BJ (cell line): ENCODE data around the gene TEX19. TPM values are rescaled to one million over a fixed set of nuclear protein-coding genes. Genes with fewer than 3 reads are reported as not detected.
"Not testable (repeated sequence)": the region's sequence is repeated elsewhere in the genome, so short reads cannot be mapped to it uniquely, and the experiment has no call there.

Experiments
- CTCF ChIA-PET: fragments of 350-600 bp; formaldehyde crosslinking; extraction: SDS; loops from one replicate; lab custom pipeline; 2021; ENCODE audit warnings: antibody characterized with exemption, inconsistent platforms; lab: Yijun Ruan, JAX
- POLR2A ChIA-PET: fragments of 300-600 bp; sonication (Branson Sonifier 250); formaldehyde crosslinking; extraction: SDS; loops from one replicate; lab custom pipeline; 2021; ENCODE audit warnings: antibody characterized with exemption; lab: Charles Lee
- DNase-seq: peaks from one replicate; pipeline ENCODE4 v3.0.0-alpha.2; 2011; ENCODE audit warnings: low read depth
- H3K27me3 ChIP-seq: 2 replicates; pipeline ENCODE4 v1.6.0; 2011; ENCODE audit warnings: low read length; ENCODE audit not compliant: control insufficient read depth, insufficient read depth
- H3K36me3 ChIP-seq: 2 replicates; pipeline ENCODE4 v1.5.1; 2011; ENCODE audit warnings: low read length; ENCODE audit not compliant: control insufficient read depth, insufficient read depth
- H3K4me3 ChIP-seq: 2 replicates; pipeline ENCODE4 v1.5.1; 2011; ENCODE audit warnings: low read depth, mild to moderate bottlenecking, control low read depth, low read length
- CTCF ChIP-seq: IDR thresholded peaks from 2 replicates; pipeline ENCODE4 v1.5.1; 2011; ENCODE audit warnings: low read depth, mild to moderate bottlenecking, control low read depth, inconsistent platforms, low read length, moderate library complexity; ENCODE audit not compliant: insufficient read depth
- polyA plus RNA-seq: library from polyadenylated mRNA; depleted of rRNA; stranded (reverse); fragments of >200 nt; gene quantifications from 2 replicates; pipeline ENCODE4 v1.2.3, GENCODE V29; 2011

The TEX19 gene
- polyA plus RNA-seq, 1 experiment = 0.06 TPM

GRCh38 chr17:82369211-82369610 is 10.2 kb downstream of the TEX19 start:
- no peak for DNase-seq
- no peak overlapping the region for H3K4me3 ChIP-seq
- no peaks in the 10 kb centered on the region for H3K36me3 ChIP-seq
- ChIA-PET POLR2A (no interaction called here), CTCF (interaction anchor here (1.1 kb wide), 1 partner anchor 25 kb away, joined by 3 read pairs; no protein-coding TSS in a partner anchor)
- no peak for TF ChIP-seq CTCF
- H3K27me3 ChIP-seq = peaks cover 33% of the 10 kb centered on the region

- Histone ChIP-seq H3K4me3 (no peak overlapping the region), H3K27me3 (peaks cover 27% of the 10 kb centered on the region), H3K36me3 (no peaks in the 10 kb centered on the region)
- DNase-seq = no peak
- ChIA-PET CTCF (interaction anchor here (0.9 to 1.5 kb wide), 6 partner anchors 14 to 49 kb away, joined by 3 to 6 read pairs (median 4); no protein-coding TSS in a partner anchor), POLR2A (interaction anchor here (0.7 kb wide), 1 partner anchor 1441 kb away, joined by 3 read pairs; no protein-coding TSS in a partner anchor)
- TF ChIP-seq CTCF = no peak
Measured at GRCh38 chr17:82370471-82371332, 11.7 kb downstream of the TEX19 start.

GRCh38 chr17:82371333-82372248 is 12.5 kb downstream of the TEX19 start, which contains the start of gene UTS2R:
Gene UTS2R (plus strand): TSS chr17:82371765. CDS start chr17:82374325, 2,560 bp downstream.
- ChIA-PET POLR2A (interaction anchor here (0.7 kb wide), 1 partner anchor 1442 kb away, joined by 3 read pairs; no protein-coding TSS in a partner anchor), CTCF (interaction anchor here (1.5 kb wide), 1 partner anchor 15 kb away, joined by 6 read pairs; no protein-coding TSS in a partner anchor)
- H3K27me3 ChIP-seq = peaks cover 28% of the 10 kb centered on the region
- no peak within 1 kb of the TSS for H3K4me3 ChIP-seq
- no peak for TF ChIP-seq CTCF
- H3K36me3 ChIP-seq = no peaks in the 10 kb centered on the region
- no peak for DNase-seq

GRCh38 chr17:82372249-82373071 is 13.4 kb downstream of the TEX19 start:
- H3K27me3 ChIP-seq = peaks cover 28% of the 10 kb centered on the region
- no peaks in the 10 kb centered on the region for H3K36me3 ChIP-seq
- TF ChIP-seq CTCF = no peak
- ChIA-PET CTCF (no interaction called here), POLR2A (interaction anchor here (0.7 kb wide), 1 partner anchor 167 kb away, joined by 6 read pairs; no protein-coding TSS in a partner anchor)
- no peak overlapping the region for H3K4me3 ChIP-seq
- no peak for DNase-seq

GRCh38 chr17:82373072-82373452 is 14.0 kb downstream of the TEX19 start:
- H3K4me3 ChIP-seq, H3K36me3 ChIP-seq, DNase-seq, CTCF ChIA-PET: not testable (repeated sequence)
- POLR2A ChIA-PET = interaction anchor here (0.7 kb wide), 1 partner anchor 168 kb away, joined by 6 read pairs; no protein-coding TSS in a partner anchor
- peaks cover 28% of the 10 kb centered on the region for H3K27me3 ChIP-seq
